ENCODE results near the gene TRAF3IP3.
A peak's percentile ranks its signal among the peaks of the same experiment; 100 is the strongest.

Gene TRAF3IP3

DNA sequence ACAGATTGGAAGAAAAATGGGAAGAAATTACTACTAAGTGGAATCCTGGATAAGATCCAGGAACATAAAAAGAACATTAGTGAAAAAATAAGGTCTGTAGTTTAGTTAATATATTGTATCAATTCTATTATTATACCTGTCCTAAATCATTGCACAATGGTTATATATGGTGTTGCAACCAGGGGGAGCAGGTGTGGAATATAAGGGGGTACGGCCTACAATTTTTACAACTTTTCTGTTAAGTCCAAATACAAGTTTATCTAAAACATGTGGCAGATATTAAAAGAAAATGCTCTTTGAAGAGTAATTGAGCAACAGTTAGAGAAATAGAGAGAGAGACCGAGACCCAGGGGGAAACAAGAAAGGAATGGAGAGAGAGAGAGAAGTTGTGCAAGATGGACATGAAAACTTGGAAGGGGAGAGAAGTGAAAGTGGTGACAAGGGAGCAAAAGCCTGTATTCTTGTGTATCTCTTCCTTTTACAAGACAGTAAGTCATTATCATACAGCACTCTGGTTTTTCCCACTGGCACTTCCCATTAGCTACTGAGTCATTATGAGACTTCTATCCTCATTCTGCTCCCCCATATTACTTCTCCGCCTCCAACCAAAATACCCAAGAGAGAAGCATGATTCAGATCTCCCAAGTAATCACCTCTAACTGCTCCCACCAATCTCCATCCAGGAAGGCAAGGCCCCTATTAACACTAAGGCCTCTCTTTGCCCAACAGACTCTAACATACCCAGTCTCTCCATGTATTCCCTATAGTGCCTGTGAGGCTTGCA, 22.3 kb upstream of the TRAF3IP3 start:
- H3K4me3 ChIP-seq (ENCODE audit: low read length) = no peak overlapping the region
- DNase-seq (ENCODE audit: low read depth, low spot score) = no peak

GRCh38 chr1:209736490-209737117, 19.2 kb upstream of the TRAF3IP3 start:
- no peak for DNase-seq (ENCODE audit: low read depth, low spot score)
- H3K4me3 ChIP-seq (ENCODE audit: low read length) = no peak overlapping the region

- no peak overlapping the region for H3K4me3 ChIP-seq (ENCODE audit: low read length)
- no peak for DNase-seq (ENCODE audit: low read depth, low spot score)
Measured at GRCh38 chr1:209737118-209737505, 18.7 kb upstream of the TRAF3IP3 start.

- no peak for DNase-seq (ENCODE audit: low read depth, low spot score)
Measured at GRCh38 chr1:209738270-209738669, 17.6 kb upstream of the TRAF3IP3 start.

DNA sequence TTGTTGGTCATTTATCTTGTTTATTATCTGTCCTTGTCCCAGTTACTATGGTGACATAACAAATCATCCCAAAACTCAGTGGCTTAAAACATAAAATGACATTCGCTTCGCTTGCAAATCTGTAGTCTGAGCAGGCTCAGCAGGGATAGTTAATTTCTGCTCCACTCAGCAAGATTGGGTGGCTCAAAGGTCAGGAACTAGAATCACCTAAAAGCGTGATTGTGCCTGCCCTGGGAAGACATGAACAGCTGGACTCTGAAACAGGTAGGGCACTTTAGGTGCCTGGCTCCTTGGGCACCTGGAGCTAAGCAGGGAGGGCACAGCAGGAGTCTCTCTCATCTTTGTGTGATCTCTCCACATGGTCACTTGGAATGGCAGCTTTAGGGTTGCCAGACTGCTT, 14.7 kb upstream of the TRAF3IP3 start:
- DNase-seq (ENCODE audit: low read depth, low spot score) = no peak

More at GRCh38 chr1:209738270-209738669, 17.6 kb upstream of the TRAF3IP3 start:
- H3K4me3 ChIP-seq (ENCODE audit: low read length) = no peak overlapping the region

GRCh38 chr1:209741889-209742288, 14.0 kb upstream of the TRAF3IP3 start:
- H3K4me3 ChIP-seq (ENCODE audit: low read length) = no peak overlapping the region
- DNase-seq (ENCODE audit: low read depth, low spot score) = no peak

More for the DNA sequence above, 14.7 kb upstream of the TRAF3IP3 start:
- H3K4me3 ChIP-seq (ENCODE audit: low read length) = no peak overlapping the region

DNA sequence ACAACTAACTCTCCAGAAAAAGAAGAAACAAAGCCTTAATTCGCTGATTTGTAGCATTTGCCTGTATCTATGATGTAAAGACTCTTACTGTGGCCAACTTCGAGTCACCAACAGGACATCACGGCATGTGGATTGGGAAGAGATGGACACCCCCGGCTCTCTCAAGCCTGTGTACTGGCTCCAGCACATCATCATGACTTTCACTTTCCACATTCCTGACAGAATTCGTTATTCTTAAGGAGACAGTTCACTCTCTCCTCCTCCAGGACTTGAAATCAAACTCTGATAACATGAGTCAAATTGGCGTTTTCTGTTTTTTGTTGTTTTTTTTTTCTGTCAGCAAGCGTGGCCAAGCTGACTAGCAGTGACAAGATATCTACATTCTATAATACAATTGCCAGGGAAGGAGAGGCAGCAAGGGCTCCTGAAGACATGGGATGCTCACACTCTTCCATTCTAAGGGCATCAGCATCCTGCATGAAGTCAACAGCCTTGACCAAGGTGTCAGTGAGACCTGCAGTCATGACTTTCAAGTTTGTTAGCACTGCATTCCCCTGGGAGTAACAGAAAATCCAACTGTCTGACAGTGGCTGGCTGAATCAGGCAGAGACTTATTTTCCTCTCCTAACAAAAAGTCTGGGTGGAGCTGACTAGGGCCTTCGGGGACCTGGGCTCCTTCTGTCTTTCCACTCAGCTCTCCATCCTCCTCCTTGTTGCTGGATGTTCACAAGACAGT, 13.3 kb upstream of the TRAF3IP3 start:
- no peak overlapping the region for H3K4me3 ChIP-seq (ENCODE audit: low read length)
- no peak for DNase-seq (ENCODE audit: low read depth, low spot score)

- no peak for DNase-seq (ENCODE audit: low read depth, low spot score)
- no peak overlapping the region for H3K4me3 ChIP-seq (ENCODE audit: low read length)
Measured at GRCh38 chr1:209743145-209743482, 12.7 kb upstream of the TRAF3IP3 start.

DNA sequence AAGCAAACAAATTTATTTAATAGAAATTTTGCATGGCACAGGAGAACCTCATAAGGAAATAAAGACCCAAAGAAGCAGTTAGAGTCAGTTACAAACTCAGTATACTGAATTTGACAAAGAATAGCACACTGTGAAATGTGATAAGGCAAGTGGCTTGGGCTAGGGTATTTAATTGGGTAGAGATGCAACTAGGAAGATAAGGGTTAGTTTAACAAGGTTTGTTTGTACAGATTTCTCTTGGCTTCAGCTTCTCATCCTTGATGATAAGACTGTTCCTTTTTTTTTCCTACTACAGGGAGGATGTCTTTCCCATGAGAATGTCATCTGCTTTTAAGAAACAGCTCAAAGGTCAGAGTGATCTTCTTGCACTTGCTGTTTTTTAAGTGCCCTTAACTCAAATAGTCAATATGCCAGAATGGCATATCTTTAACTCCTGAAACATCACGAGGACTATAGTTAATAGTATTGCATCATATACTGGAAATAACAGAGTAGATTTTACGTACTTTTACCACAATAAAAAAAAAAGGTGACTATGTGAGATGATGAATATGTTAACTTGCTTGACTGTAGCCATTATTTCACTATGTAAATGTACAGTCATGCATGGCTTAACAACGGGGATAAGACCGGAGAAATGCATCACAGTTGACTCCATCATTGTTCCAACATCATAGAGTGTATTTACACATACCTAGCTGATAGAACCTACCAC, 9.2 kb upstream of the TRAF3IP3 start:
- no peak for DNase-seq (ENCODE audit: low read depth, low spot score)
- no peak overlapping the region for H3K4me3 ChIP-seq (ENCODE audit: low read length)

- no peak for DNase-seq (ENCODE audit: low read depth, low spot score)
- peak overlapping the region; percentile 51 for H3K4me3 ChIP-seq (ENCODE audit: low read length)
Measured at GRCh38 chr1:209747580-209748262, 8.1 kb upstream of the TRAF3IP3 start.

- no peak for DNase-seq (ENCODE audit: low read depth, low spot score)
- H3K4me3 ChIP-seq (ENCODE audit: low read length) = no peak overlapping the region
Measured at GRCh38 chr1:209748620-209749019, 7.2 kb upstream of the TRAF3IP3 start.

GRCh38 chr1:209749205-209749604, 6.6 kb upstream of the TRAF3IP3 start:
- no peak overlapping the region for H3K4me3 ChIP-seq (ENCODE audit: low read length)
- DNase-seq (ENCODE audit: low read depth, low spot score) = no peak

GRCh38 chr1:209749670-209750323, 6.1 kb upstream of the TRAF3IP3 start:
- DNase-seq (ENCODE audit: low read depth, low spot score) = no peak
- no peak overlapping the region for H3K4me3 ChIP-seq (ENCODE audit: low read length)

- DNase-seq (ENCODE audit: low read depth, low spot score) = no peak
- H3K4me3 ChIP-seq (ENCODE audit: low read length) = no peak overlapping the region
Measured at GRCh38 chr1:209751627-209752231, 4.1 kb upstream of the TRAF3IP3 start.

DNA sequence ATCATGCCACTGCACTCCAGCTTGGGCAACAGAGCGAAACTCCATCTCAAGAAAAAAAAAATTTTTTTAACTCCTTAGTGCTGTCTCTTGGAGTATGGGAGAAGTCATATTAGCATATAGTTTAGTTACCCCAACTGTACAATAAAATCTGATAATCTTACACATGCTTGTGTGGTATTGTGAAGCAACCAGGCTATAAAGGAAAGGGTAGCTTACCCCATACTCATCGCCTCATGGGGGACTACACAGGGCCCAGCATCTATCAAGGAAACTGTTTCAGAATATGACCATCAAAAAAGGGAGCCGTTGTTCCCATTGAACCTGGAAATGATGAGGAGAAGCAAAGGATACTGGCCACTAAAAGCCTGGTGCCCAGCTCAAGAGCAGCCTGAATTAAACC, 3.0 kb upstream of the TRAF3IP3 start:
- no peak for DNase-seq (ENCODE audit: low read depth, low spot score)
- no peak overlapping the region for H3K4me3 ChIP-seq (ENCODE audit: low read length)

DNA sequence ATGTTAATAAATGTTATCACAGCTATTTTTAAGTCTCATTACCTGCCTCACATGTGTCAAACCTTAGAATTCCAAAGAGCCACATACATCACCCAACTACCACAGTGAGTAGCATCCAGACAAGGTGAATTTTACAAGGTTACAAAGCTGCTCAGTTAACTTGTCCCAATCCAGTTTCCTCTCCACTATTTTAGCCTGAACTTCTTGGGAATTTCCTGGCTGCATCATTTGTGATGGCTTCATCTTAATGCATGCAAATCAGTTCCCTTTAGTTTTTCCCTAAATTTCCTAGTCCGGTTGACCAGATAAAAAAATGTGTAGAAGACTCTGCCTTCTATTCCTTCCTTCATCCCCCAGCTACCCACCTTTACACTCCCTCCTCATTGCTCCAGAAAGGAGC, 597 bp upstream of the TRAF3IP3 start:
- H3K4me3 ChIP-seq (ENCODE audit: low read length) = peak overlapping the region; percentile 87
- DNase-seq (ENCODE audit: low read depth, low spot score) = no peak

- H3K4me3 ChIP-seq (ENCODE audit: low read length) = peak overlapping the region; percentile 87
- peak; percentile 55 for DNase-seq (ENCODE audit: low read depth, low spot score)
Measured at GRCh38 chr1:209756615-209757445, 977 bp downstream of the TRAF3IP3 start.

Data from Jurkat, Clone E6-1 (cell line).